ENCODE measurements around the gene EPB41L4B.

GRCh38 chr9:109225629-109226028 lies 95.2 kb downstream of the EPB41L4B start:
- TF ChIP-seq KDM5A (IDR thresholded peaks at IDR 0.05; ENCODE audit: borderline replicate concordance, low read length) (no peak), RFX5 (IDR thresholded peaks at IDR 0.05; ENCODE audit: low read depth, low read length) (no peak), ATF7 (IDR thresholded peaks at IDR 0.05) (no peak), ATF7 (CRISPR knock-in tag; IDR thresholded peaks at IDR 0.05) (no peak), ZSCAN9 (CRISPR knock-in tag; IDR thresholded peaks at IDR 0.05; ENCODE audit: borderline replicate concordance) (no peak), FOSL1 (CRISPR knock-in tag; IDR thresholded peaks at IDR 0.05; ENCODE audit: borderline replicate concordance) (no peak), KIAA2018 (CRISPR knock-in tag; IDR thresholded peaks at IDR 0.05; ENCODE audit: borderline replicate concordance) (no peak), CTCF (CRISPR knock-in tag; IDR thresholded peaks at IDR 0.05) (no peak)

Measured in HepG2 (cell line).